Hematopoietic multipotent progenitor cell (in vitro differentiated cells): ENCODE results near the gene PAOX. TPM values are rescaled to one million over a fixed set of nuclear protein-coding genes. Genes with fewer than 3 reads are reported as not detected.

Experiments
- DNase-seq, 3 donors: peaks; one replicate each; pipeline ENCODE4 v3.0.0-alpha.2; 2011 to 2015; ENCODE audit warnings: low read depth in 2 of 3, low spot score in 2 of 3
- total RNA-seq: library from RNA; depleted of rRNA; stranded (reverse); fragments of >200 nt; gene quantifications from one replicate; pipeline ENCODE4 v1.2.3, GENCODE V29; 2012

The PAOX gene
- total RNA-seq, 1 donor: 16.7 TPM

DNA sequence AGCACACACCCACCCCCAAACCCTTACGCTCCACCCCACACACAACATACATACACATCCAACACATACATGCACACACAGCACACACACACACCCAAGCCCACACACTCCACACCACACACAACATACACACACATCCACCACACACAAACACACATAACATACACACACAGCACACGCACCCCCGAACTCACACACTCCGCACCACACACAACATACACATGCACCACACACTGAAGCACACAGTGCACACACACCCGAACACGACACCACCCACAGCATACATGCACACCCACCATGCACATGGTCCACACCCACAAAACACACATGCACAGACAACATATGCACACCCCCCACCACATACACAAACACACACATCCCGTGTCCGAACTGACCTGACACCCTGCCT is 29.9 kb upstream of the PAOX start:
- no peak for DNase-seq

DNA sequence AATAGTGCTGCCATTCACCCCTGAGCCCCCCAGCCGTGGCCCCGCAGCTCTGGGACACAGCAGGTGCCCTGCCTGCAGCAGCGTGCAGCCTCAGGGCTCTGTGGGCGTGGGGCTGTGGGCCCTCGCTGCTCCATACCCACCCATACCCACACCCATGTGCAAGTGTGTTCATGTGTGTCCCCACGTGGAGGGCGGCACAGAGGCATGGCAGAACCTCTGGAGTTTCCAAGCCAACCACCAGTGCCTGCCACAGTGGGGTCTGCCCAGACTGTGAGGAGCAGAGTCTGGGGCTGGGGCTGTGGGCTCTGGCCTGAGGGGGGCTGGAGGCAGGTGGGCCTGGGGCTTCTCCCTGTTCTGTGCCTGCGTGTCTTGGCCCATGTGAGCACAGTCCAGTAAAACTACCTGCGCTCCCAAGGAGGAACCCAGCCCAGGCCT is 29.5 kb upstream of the PAOX start:
- no peak for DNase-seq

DNA sequence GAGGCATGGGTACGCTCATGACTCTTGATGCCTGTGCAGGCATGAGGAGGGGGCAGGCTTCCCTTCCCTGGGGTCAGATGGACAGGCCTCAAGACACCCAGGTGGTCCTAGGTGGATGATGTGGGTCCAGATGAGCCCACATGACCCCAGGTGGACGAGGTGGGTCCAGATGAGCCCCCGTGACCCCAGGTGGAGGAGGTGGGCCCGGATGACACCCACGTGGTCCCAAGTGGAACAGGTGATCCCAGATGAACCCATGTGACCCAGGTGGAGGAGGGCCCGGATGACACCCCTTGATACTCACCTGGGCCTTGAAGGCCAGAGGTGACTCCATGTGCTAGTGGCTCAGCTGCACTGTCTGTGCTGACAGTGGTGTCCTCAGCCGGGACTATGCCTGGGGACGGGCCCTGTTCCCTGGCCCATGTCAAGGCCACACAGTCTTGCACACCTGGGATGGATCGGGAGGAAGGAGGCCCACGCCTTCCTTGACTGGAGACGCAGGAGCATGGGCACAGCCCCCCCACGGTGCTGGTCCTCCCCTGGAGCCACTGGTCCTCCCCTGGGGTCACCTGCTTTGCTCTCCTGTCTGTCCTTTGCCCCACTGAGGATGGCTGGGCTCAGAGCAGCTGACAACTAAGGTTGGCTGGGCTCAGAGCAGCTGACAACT is 28.6 kb upstream of the PAOX start:
- DNase-seq: no peak

DNA sequence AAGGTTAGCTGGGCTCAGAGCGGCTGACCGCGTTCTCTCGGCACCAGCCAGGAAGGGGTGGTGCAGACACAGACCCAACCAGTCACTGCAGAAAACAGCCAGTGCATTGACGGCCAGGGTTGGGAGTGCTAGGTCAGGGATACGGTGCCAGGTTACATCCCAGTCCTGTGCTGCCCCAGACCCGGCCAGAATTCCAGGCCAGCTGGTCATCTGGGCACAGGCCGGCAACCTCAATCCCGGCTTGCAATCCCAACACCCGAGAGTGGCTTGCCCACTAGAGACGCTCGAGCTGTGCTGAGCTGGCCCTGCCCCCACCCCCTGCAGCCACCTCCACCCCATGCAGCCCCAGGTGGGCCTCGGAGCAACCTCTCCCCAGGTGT is 28.1 kb upstream of the PAOX start:
- no peak for DNase-seq

DNA sequence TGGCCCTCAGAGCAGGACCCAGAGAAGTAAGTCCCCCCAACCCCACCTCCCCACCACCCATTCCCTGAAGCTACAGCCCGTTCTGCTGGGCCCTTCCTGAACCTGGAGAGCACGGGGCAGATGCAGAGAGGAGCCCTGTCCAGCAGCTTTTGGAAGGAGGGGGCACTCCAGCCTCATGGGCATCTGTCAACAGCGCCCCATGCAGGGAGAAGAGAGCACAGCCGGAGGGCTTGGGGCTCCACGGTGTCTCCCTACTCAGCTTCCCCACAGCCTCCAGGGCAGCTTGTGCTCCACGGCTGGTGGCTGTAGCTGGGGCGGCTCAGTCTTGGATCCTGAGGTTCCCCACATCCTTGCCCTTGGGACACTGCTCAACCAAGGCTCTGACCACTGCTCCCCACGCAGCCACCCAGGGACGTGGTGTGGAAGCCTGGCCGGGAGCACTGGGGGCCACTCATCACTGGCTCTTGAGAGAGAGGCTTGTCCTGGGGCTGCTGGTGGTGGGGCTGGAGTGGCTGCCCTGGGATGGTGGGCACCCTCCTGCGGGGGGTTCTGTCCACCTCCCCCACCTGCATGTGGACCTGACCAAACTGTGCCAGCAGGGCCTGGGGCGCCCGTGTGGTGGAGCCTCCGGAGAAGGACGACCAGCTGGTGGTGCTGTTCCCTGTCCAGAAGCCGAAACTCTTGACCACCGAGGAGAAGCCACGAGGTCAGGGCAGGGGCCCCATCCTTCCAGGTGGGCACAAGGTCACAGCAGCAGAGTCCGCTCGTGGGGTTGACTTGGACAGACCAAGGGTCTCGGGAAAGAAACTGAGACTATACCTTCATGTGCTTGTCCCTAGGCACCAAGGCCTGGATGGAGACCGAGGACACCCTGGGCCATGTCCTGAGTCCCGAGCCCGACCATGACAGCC is 27.4 kb upstream of the PAOX start:
- DNase-seq: no peak

DNA sequence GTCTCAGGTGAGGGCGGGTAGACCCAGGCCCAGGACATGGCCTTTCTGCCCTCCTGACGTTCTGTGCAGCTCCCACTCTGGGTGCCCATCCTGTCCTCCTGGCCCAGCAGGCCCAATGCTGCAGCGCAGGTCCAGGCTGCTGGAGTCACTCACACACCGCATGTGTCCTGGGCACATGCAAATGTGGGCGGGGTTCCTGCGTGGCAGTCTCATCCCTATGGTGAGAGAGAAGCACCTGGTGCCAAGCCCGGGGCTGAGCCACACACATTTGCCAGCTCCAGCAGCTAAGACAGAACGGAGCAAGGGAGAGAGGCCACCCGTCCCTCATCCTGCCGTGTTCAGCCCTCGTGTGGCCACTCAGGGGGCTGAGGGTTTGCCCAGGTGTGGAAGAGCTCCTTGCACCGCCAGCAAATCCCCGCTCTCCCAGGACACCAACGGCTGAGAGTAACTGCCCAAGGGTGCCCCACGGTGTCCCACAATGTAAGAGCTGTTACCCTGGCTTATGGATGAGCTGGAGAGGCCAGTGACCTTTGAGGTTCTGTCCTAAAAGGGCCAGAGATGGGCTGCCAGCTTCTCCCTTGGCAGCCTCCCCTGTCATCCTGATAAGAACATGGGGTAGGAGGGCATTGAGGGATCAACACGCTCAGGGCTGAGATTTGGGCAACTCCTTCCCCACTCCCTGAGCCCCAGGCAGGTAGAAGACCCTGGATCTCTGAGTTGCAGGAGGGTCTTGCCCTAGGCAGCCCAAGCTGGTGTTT is 25.7 kb upstream of the PAOX start:
- no peak for DNase-seq

DNA sequence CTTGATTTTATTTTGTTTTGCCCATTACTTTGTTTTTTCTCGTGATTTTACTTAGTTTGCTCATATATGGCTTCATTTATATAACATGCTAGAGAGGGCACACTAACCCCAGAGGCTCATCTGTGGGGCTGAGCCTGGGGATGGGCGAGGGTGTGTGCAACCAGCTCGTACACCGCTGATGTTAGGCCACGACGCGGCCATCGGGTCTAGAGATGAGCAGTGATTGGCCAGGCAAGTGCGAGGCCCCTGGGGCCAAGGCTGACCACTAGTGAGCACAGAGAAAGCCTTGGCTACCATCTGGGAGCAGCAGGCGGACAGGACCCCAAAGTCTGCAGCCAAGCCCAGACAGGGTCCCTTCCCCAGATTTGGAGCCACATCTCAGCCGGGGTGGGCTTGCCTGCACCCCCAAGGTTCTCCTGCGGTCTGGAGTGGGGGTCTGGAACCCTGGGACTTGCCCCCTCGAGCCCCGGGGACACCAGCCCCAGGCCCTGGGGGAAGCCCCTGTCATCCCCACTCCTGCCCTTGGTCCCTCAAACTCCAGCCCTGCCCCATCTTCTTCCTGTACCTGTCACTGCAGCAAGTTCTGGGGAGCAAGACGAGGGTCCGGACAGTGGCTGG is 25.0 kb upstream of the PAOX start:
- DNase-seq: no peak

DNA sequence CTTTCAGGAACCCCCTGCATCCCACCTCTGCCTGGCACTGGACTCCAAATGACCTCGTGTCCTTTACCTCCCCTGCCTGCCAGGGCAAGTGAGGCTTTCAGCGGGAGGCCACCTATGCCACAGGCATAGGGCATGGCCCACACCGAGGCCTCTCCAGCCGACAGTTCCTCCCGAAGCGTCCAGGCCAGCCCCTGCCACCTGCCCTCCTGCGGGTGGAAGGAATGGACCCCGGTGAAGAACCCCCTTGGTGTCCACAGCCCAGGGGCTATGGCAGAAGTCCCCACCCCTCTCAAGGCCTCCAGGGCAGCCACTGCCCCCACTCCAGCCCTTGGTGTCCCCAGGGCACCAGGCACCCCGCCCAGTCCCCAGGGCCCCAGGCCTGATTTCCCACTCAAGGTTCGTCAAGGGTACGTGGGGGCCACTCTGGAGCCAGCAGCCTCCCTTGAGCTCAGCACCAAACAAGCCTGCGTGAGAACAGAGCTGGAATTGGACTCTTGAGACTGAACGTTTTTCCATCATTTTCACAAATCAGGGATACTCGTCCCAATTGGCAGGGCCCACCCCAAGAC is 24.3 kb upstream of the PAOX start:
- DNase-seq: no peak

DNA sequence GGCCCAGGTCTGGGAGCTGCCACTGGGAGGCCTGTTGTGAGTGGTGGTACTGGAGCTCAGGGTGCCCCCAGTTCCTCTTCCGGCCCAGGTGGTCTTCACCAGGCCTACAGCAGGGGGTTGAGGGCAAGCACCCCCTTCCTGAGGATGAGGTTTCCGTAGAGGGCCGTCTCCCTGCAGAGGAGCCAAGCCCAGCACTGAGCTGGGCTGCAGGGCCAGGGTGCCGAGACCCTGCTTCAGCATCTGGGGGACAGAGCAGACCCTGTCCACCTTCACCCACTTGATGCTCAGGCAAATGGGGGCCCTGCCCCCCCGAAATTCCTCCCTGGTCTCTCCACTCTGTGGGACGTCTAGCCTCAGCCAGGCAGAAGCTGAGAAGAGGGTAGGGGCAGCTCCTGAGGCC is 23.8 kb upstream of the PAOX start:
- no peak for DNase-seq

DNA sequence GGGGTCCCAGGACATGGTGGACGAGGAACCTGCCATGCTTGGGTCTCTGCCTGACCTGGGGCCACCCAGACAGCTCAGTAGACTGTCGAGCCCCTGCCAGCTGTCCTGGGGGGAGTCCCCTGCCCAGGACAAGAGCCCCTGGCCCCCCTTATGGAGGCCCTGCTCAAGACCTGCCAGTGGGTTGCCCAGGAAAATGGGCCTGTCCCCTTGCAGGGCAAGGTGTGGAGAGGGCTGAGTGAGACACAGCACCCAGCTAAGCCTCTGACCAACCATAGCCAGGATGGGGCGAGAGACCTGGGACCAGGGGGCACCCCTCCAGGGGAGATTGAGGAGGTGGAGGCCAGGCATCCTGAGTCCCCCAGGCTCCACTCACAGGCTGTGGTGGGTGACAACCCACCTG is 23.1 kb upstream of the PAOX start:
- no peak for DNase-seq

DNA sequence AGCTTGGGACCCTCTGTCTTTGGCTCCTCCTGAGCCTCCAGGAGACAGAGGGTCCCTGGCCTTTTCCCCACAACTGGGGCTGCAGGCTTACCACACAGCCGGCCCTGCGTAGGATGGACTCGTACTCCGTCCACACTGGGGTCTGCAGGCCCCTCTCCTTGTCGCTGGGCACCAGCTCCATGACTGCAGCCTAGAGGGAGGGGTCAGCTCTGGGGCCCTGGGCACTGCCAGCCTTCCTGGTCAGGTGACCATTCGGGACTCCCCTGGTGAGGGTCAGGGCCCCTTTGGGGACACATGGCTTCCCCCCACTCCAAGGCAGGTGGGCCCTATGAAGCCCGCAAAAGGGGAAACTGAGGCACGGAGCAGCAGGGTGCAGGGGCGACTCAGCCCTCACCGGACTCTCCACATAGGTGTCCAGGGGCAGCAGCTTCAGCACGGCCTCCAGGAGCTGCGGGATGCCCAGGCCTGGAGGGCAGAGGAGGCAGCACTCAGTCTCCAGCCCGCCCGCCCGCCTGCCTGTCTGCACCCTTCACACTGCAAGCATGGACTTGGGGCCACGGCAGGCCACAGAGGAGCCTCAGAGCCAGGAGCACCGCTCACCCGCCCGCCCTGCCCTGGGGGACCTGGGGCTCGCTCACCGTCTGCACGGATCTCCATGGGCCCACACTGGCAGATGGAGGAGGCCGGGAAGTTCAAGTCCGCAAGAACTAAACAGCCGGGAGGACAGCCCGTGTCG is 22.3 kb upstream of the PAOX start:
- no peak for DNase-seq

DNA sequence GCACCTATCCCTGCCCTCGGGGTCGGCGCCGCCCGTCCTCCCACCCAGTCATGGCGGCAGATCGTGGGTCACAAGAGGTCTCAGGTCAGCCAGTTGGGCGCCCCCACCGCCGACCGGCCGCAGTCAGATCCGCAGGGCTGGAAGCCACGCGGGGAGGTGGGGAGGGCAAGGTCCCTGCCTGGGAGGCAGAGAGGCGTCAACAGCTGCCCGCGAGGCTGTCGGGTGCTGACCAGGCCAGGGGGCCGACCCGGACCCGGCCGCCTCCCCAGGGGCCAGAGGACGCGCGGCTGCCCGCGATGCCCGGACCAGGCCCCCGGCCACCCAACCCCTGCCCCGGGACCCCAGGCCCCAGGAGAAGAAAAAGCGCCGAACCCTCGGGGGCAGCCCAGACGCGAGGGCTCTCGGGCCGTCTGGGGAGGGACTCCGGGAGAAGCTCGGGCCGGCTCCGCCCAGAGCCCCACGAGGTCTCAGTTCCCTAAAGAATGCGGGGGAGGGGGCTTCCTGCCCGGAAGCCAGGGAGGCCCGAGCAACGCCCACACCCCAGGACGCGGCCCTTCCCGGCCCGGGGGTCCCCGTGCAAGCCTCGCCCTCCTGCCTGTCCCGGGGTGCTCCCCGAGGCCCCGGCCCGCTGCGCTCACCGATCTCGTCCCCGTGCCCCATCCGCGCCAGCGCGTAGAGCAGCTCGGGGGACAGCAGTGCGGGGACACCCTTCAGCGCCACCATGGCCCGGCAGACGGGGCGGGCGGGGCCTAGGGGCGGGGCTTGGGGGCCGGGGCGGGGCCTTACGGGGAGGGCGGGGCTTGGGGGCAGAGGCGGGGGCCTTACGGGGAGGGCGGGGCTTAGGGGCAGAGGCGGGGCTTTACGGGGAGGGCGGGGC is 21.5 kb upstream of the PAOX start, which contains the start of gene FUOM:
Gene FUOM, minus strand, starts transcription at position 735 of the 877 bp plus-strand sequence. Its CDS starts 12 bp downstream, at position 723.
- DNase-seq: peak in 2 of 3 donors; percentile 76 to 83

DNA sequence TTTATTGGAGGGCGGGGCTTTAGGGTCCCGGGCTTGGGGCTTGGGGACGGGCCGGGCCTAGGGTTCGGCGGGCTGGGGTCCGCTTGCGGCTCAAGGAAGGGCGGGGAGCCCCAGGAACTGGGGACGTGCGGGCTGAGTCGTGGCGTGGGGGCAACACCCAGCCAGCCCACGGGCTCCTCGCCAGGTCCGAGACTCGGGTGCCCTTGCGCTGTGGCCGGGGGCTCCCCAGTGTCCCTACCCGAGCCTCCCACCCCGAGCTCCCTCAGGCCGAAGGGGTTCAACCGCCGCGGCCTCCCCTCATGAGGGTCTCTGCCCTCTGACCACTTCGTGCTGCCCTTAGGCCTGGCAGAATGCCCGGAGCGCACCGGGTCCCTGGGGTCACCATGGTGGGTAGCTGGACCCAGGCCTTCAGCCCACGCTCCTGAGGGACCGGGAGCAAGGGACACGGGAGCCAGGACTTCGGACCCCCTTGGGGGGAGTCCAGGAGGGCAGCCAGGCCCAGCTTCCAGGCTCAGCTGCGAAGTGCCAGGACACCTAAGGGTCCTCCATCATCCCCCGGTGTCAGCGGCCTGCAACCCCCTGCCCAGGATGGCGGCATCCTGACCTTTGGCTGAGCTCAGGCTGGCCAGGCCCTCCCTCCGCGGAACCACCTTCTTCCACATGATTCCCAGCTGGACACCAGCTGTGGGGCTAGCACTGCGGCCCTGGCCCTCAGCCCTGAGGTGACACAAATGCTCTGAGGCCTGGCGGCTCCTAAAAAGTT is 20.7 kb upstream of the PAOX start:
- no peak for DNase-seq

DNA sequence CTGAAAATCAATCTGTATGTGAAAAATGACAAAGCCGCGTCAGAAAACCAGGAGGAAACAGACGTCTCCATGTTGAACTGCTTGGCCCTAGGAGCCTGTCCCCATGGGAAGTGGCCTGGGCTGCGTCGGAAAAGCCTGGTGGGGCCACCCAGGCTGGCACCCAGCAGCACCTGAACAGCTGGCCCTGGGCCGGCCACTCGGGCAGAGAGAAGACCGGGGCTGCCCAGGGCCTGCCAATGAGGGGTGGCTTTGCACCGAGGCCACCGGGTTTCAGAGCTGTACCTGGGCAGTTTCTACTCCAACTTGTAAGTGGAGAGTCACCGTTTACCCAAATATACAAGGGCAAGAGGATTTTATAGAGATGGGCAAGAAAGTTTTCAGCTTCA is 20.1 kb upstream of the PAOX start:
- DNase-seq: no peak

DNA sequence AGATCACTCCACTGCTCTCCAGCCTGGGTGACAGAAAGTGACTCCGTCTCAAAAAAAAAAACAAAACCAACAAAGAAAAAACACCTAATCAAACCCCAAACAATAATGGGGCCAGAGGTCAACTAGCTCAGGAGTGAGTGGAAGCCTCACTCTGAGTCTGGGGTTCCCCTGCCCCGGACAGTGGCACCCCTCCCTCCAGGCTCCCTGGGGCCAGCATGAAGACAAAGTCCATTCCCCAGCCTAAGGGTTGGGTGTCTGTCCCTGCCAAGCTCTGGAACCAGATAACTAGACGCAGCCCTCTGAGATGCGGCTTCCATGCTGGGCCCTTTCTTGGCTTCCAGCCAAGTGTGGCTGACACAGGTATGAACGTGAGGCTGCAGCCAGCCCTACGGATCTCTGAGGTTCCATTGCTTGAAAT is 19.5 kb upstream of the PAOX start:
- no peak for DNase-seq

DNA sequence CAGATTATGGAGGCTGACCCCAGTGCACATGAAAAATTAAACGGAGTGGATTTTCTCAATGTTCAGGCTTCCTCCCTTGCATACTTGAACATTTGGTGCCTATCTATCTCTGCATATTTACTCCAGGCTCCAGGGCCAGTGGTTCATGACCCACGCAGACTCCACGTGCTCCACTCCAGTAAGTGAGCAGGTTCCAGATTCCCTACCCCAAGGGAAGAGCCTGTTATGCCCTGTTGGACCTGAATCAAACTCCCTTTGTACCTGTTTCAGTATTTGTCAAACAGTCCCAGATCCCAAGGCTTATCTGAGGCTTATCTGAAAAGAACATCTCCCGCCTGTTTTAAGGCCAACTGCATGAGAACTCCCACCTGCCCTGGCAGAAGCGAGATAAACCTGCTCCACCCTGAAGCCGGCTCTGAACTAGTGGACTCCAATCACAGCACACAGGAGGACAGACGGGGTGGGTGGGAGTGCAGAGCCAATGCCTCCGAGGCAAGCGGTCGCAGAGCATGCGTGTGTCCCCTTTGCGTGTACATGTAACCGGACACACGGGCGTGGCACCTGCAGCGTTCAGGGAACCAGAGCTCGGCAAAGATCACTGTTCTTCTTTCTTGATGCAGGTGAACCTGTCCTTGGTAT is 19.0 kb upstream of the PAOX start:
- DNase-seq: no peak

DNA sequence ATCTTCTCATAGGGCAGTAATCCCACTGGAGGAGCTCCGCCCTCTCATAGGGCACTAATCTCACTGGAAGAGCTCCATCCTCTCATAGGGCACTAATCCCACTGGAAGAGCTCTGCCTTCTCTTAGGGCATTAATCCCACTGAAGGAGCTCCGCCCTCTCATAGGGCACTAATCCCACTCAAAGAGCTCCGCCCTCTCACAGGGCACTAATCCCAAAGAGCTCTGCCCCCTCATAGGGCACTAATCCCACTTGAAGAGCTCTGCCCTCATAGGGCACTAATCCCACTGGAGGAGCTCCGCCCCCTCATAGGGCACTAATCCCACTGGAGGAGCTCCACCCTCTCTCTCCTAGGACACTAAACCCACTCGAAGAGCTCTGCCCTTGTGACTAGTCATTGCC is 17.8 kb upstream of the PAOX start:
- no peak for DNase-seq
